GM18861 (cell line): ENCODE results near the gene SLC12A8.

Experiments
- ATAC-seq: cut with Tn5 transposase; IDR thresholded peaks from one replicate; pipeline ENCODE4 v1.9.1; 2021; ENCODE audit not compliant: unreplicated experiment

Gene SLC12A8

GRCh38 chr3:125154800-125155269 is 57.7 kb downstream of the SLC12A8 start:
- no peak for ATAC-seq

- no peak for ATAC-seq
These were observed 58.4 kb downstream of the SLC12A8 start for GRCh38 chr3:125154110-125154509.

GRCh38 chr3:125152951-125153350 is 59.6 kb downstream of the SLC12A8 start:
- no peak for ATAC-seq

- no peak for ATAC-seq
These were observed 60.6 kb downstream of the SLC12A8 start for GRCh38 chr3:125151916-125152315.

GRCh38 chr3:125151442-125151817 is 61.1 kb downstream of the SLC12A8 start:
- no peak for ATAC-seq

GRCh38 chr3:125150525-125151441 is 61.8 kb downstream of the SLC12A8 start:
- ATAC-seq: no peak

GRCh38 chr3:125149462-125149861 is 63.1 kb downstream of the SLC12A8 start:
- ATAC-seq: no peak

- ATAC-seq: no peak
These were observed 63.7 kb downstream of the SLC12A8 start for GRCh38 chr3:125148836-125149235.

GRCh38 chr3:125148016-125148812 is 64.3 kb downstream of the SLC12A8 start:
- ATAC-seq: no peak

GRCh38 chr3:125147491-125147820 is 65.1 kb downstream of the SLC12A8 start:
- ATAC-seq: no peak

GRCh38 chr3:125146626-125147490 is 65.7 kb downstream of the SLC12A8 start:
- peak; percentile 35 for ATAC-seq

- no peak for ATAC-seq
These were observed 66.6 kb downstream of the SLC12A8 start for GRCh38 chr3:125145751-125146475.

GRCh38 chr3:125144653-125145314 is 67.8 kb downstream of the SLC12A8 start:
- no peak for ATAC-seq

- no peak for ATAC-seq
These were observed 68.4 kb downstream of the SLC12A8 start for GRCh38 chr3:125143982-125144652.

- ATAC-seq: no peak
These were observed 69.0 kb downstream of the SLC12A8 start for GRCh38 chr3:125143538-125143937.

GRCh38 chr3:125142940-125143339 is 69.6 kb downstream of the SLC12A8 start:
- no peak for ATAC-seq

GRCh38 chr3:125142420-125142778 is 70.1 kb downstream of the SLC12A8 start:
- ATAC-seq: no peak

GRCh38 chr3:125141596-125142419 is 70.7 kb downstream of the SLC12A8 start:
- peak; percentile 37 for ATAC-seq
